Skeletal muscle satellite cell (primary cell): ENCODE results near the gene NOC4L. TPM values are rescaled to one million over a fixed set of nuclear protein-coding genes. Genes with fewer than 3 reads are reported as not detected.
"Not testable (repeated sequence)": the region's sequence is repeated elsewhere in the genome, so short reads cannot be mapped to it uniquely, and the experiment has no call there.

Source experiments
- H3K27me3 ChIP-seq: 2 replicates; pipeline ENCODE4 v1.7.0; 2013; ENCODE audit warnings: low read length; ENCODE audit not compliant: control insufficient read depth, insufficient read depth
- H3K36me3 ChIP-seq: 2 replicates; pipeline ENCODE4 v1.7.0; 2013; ENCODE audit warnings: mild to moderate bottlenecking, control low read depth, low read length; ENCODE audit not compliant: insufficient read depth
- H3K4me1 ChIP-seq: 2 replicates; pipeline ENCODE4 v1.7.0; 2013; ENCODE audit warnings: low read length; ENCODE audit not compliant: control insufficient read depth, insufficient read depth
- H3K4me2 ChIP-seq: 2 replicates; pipeline ENCODE4 v1.7.0; 2013; ENCODE audit warnings: mild to moderate bottlenecking, low read length
- H3K4me3 ChIP-seq: 2 replicates; pipeline ENCODE4 v1.7.0; 2013; ENCODE audit warnings: low read length
- H3K9ac ChIP-seq: 2 replicates; pipeline ENCODE4 v1.7.0; 2013; ENCODE audit warnings: mild to moderate bottlenecking, low read depth, low read length, moderate library complexity
- H3K9me3 ChIP-seq: replicated peaks from 2 replicates; pipeline ENCODE4 v1.7.0; 2013; ENCODE audit warnings: mild to moderate bottlenecking, control low read depth, low read length
- total RNA-seq: library from RNA; depleted of rRNA; stranded (reverse); fragments of >200 nt; gene quantifications from 2 replicates; pipeline ENCODE4 v1.2.3, GENCODE V29; 2012; rRNA removed

NOC4L gene
- 21.0 and 31.0 TPM in 2 replicates for total RNA-seq

GRCh38 chr12:132144115-132144809 lies at the start of gene NOC4L, which contains the start of gene DDX51:
Gene NOC4L (plus strand): TSS chr12:132144457. CDS start chr12:132144489, 32 bp downstream.
Gene DDX51 (minus strand): TSS chr12:132144319. CDS start chr12:132144296, 23 bp downstream.
- Histone ChIP-seq H3K9me3 (no peaks in the 10 kb centered on the region), H3K4me3 (peak within 1 kb of the TSS; percentile 99), H3K9ac (peak within 1 kb of the TSS; percentile 92), H3K4me2 (peak within 1 kb of the TSS; percentile 99), H3K27me3 (no peaks in the 10 kb centered on the region), H3K36me3 (peaks cover 37% of the 10 kb centered on the region), H3K4me1 (peaks cover 18% of the 10 kb centered on the region)

- Histone ChIP-seq H3K9ac (no peak overlapping the region), H3K4me3 (no peak overlapping the region), H3K4me2 (no peak overlapping the region), H3K4me1 (no peaks in the 10 kb centered on the region), H3K36me3 (peaks cover 17% of the 10 kb centered on the region), H3K27me3 (no peaks in the 10 kb centered on the region), H3K9me3 (no peaks in the 10 kb centered on the region)
These were observed 48.5 kb upstream of the NOC4L start for GRCh38 chr12:132095520-132096409.

- Histone ChIP-seq H3K4me1 (no peaks in the 10 kb centered on the region), H3K27me3 (no peaks in the 10 kb centered on the region), H3K4me2 (no peak overlapping the region), H3K9me3 (no peaks in the 10 kb centered on the region), H3K9ac (no peak overlapping the region), H3K4me3 (no peak overlapping the region), H3K36me3 (peaks cover 23% of the 10 kb centered on the region)
These were observed 44.5 kb upstream of the NOC4L start for GRCh38 chr12:132099739-132100138.

- Histone ChIP-seq H3K9ac (no peak overlapping the region), H3K36me3 (peaks cover 28% of the 10 kb centered on the region), H3K4me1 (no peaks in the 10 kb centered on the region), H3K9me3 (no peaks in the 10 kb centered on the region), H3K4me2 (no peak overlapping the region), H3K27me3 (no peaks in the 10 kb centered on the region), H3K4me3 (no peak overlapping the region)
These were observed 43.8 kb upstream of the NOC4L start for GRCh38 chr12:132100306-132101065.

- no peak overlapping the region for H3K9ac ChIP-seq
- H3K27me3 ChIP-seq, result no peaks in the 10 kb centered on the region
- no peak overlapping the region for H3K4me2 ChIP-seq
- H3K4me1 ChIP-seq, result peaks cover 8% of the 10 kb centered on the region
- H3K9me3 ChIP-seq, result no peaks in the 10 kb centered on the region
- H3K36me3 ChIP-seq, result peaks cover 30% of the 10 kb centered on the region
- H3K4me3 ChIP-seq, result no peak overlapping the region
These were observed 42.0 kb upstream of the NOC4L start for GRCh38 chr12:132102297-132102696.

- not testable (repeated sequence) for H3K9me3 ChIP-seq, H3K4me1 ChIP-seq, H3K9ac ChIP-seq, H3K4me2 ChIP-seq, H3K27me3 ChIP-seq, H3K4me3 ChIP-seq
- peaks cover 32% of the 10 kb centered on the region for H3K36me3 ChIP-seq
These were observed 41.2 kb upstream of the NOC4L start for GRCh38 chr12:132103072-132103471.

GRCh38 chr12:132103542-132104308 lies 40.5 kb upstream of the NOC4L start:
- peaks cover 38% of the 10 kb centered on the region for H3K36me3 ChIP-seq

GRCh38 chr12:132105467-132105866 lies 38.8 kb upstream of the NOC4L start:
- no peak overlapping the region for H3K4me2 ChIP-seq
- H3K9ac ChIP-seq, result no peak overlapping the region
- no peak overlapping the region for H3K4me3 ChIP-seq
- no peaks in the 10 kb centered on the region for H3K9me3 ChIP-seq
- peaks cover 38% of the 10 kb centered on the region for H3K36me3 ChIP-seq
- H3K4me1 ChIP-seq, result peaks cover 8% of the 10 kb centered on the region
- H3K27me3 ChIP-seq, result no peaks in the 10 kb centered on the region

More at GRCh38 chr12:132103542-132104308, 40.5 kb upstream of the NOC4L start:
- H3K27me3 ChIP-seq, result no peaks in the 10 kb centered on the region
- no peak overlapping the region for H3K4me3 ChIP-seq
- no peak overlapping the region for H3K9ac ChIP-seq
- no peaks in the 10 kb centered on the region for H3K9me3 ChIP-seq
- H3K4me2 ChIP-seq, result no peak overlapping the region
- H3K4me1 ChIP-seq, result peaks cover 8% of the 10 kb centered on the region

- no peak overlapping the region for H3K9ac ChIP-seq
- no peaks in the 10 kb centered on the region for H3K27me3 ChIP-seq
- H3K4me3 ChIP-seq, result no peak overlapping the region
- peak overlapping the region; percentile 38 for H3K4me2 ChIP-seq
- no peaks in the 10 kb centered on the region for H3K9me3 ChIP-seq
- peaks cover 8% of the 10 kb centered on the region for H3K4me1 ChIP-seq
- peaks cover 31% of the 10 kb centered on the region for H3K36me3 ChIP-seq
These were observed 37.3 kb upstream of the NOC4L start for GRCh38 chr12:132106921-132107320.

GRCh38 chr12:132108211-132108832 lies 35.9 kb upstream of the NOC4L start:
- Histone ChIP-seq H3K4me3 (no peak overlapping the region), H3K9ac (no peak overlapping the region), H3K4me1 (peaks cover 8% of the 10 kb centered on the region), H3K27me3 (no peaks in the 10 kb centered on the region), H3K36me3 (peaks cover 30% of the 10 kb centered on the region), H3K9me3 (no peaks in the 10 kb centered on the region), H3K4me2 (no peak overlapping the region)
